ENCODE results near the gene PHTF1. TPM values are rescaled to one million over a fixed set of nuclear protein-coding genes. Genes with fewer than 3 reads are reported as not detected.

PHTF1 gene
- total RNA-seq, 4 donors from 2014 or later: 11.3 to 23.3 (median 17.9) TPM

- H3K9me3 ChIP-seq: no peaks in the 10 kb centered on the region
- no peak overlapping the region for H3K4me3 ChIP-seq
- DNase-seq (ENCODE audit: low spot score in 2 of 2): no peak
- TF ChIP-seq EP300 (IDR thresholded peaks at IDR 0.05) (no peak), POLR2A (IDR thresholded peaks at IDR 0.05) (no peak), CTCF (IDR thresholded peaks at IDR 0.05) (no peak)
- WGBS, 2 donors: 95 to 96% methylated on average over 9 of the region's 9 CpGs
- no peak overlapping the region for H3K27ac ChIP-seq
- peaks cover 0 to 41% (median 0%) of the 10 kb centered on the region in 3 donors for H3K36me3 ChIP-seq
- peaks cover 0 to 29% (median 0%) of the 10 kb centered on the region in 4 donors for H3K4me1 ChIP-seq
- H3K27me3 ChIP-seq: no peaks in the 10 kb centered on the region
Observed at GRCh38 chr1:113793878-113794834, 34.9 kb upstream of the PHTF1 start.

- H3K27me3 ChIP-seq: no peaks in the 10 kb centered on the region
- peaks cover 0 to 25% (median 0%) of the 10 kb centered on the region in 4 donors for H3K4me1 ChIP-seq
- no peak for DNase-seq (ENCODE audit: low spot score in 2 of 2)
- H3K9me3 ChIP-seq: no peaks in the 10 kb centered on the region
- peaks cover 0 to 41% (median 0%) of the 10 kb centered on the region in 3 donors for H3K36me3 ChIP-seq
- TF ChIP-seq CTCF (IDR thresholded peaks at IDR 0.05) (no peak), POLR2A (IDR thresholded peaks at IDR 0.05) (no peak), EP300 (IDR thresholded peaks at IDR 0.05) (no peak)
- no peak overlapping the region for H3K27ac ChIP-seq
- H3K4me3 ChIP-seq: no peak overlapping the region
- WGBS, 2 donors: 89 to 92% methylated on average over 1 of the region's 1 CpG
Observed at GRCh38 chr1:113792986-113793385, 33.7 kb upstream of the PHTF1 start.

GRCh38 chr1:113792471-113792870, 33.2 kb upstream of the PHTF1 start:
- peaks cover 0 to 37% (median 0%) of the 10 kb centered on the region in 3 donors for H3K36me3 ChIP-seq
- no peak for TF ChIP-seq CTCF (IDR thresholded peaks at IDR 0.05)
- TF ChIP-seq EP300 (IDR thresholded peaks at IDR 0.05): no peak
- TF ChIP-seq POLR2A (IDR thresholded peaks at IDR 0.05): no peak
- H3K27me3 ChIP-seq: no peaks in the 10 kb centered on the region
- WGBS, 2 donors: 90 to 91% methylated on average over 5 of the region's 5 CpGs
- no peak for DNase-seq (ENCODE audit: low spot score in 2 of 2)
- no peaks in the 10 kb centered on the region for H3K9me3 ChIP-seq
- no peak overlapping the region for H3K4me3 ChIP-seq
- no peak overlapping the region for H3K27ac ChIP-seq
- peaks cover 0 to 27% (median 0%) of the 10 kb centered on the region in 4 donors for H3K4me1 ChIP-seq

- Histone ChIP-seq H3K4me3 (no peak overlapping the region), H3K27ac (no peak overlapping the region), H3K27me3 (no peaks in the 10 kb centered on the region), H3K9me3 (no peaks in the 10 kb centered on the region), H3K4me1 (peaks cover 3 to 46% (median 6%) of the 10 kb centered on the region in 4 donors), H3K36me3 (peaks cover 0 to 3% (median 0%) of the 10 kb centered on the region in 3 donors)
- WGBS, 2 donors: 87 to 88% methylated on average over 3 of the region's 3 CpGs
- TF ChIP-seq CTCF (IDR thresholded peaks at IDR 0.05) (no peak), EP300 (IDR thresholded peaks at IDR 0.05) (no peak), POLR2A (IDR thresholded peaks at IDR 0.05) (no peak)
- DNase-seq (ENCODE audit: low spot score in 2 of 2): no peak
Observed at GRCh38 chr1:113788802-113789201, 29.5 kb upstream of the PHTF1 start.

- WGBS, 2 donors: 68 to 74% methylated on average over 3 of the region's 3 CpGs
- Histone ChIP-seq H3K9me3 (no peaks in the 10 kb centered on the region), H3K27ac (no peak overlapping the region), H3K27me3 (no peaks in the 10 kb centered on the region), H3K4me3 (no peak overlapping the region), H3K36me3 (no peaks in the 10 kb centered on the region), H3K4me1 (peaks cover 6 to 50% (median 18%) of the 10 kb centered on the region in 4 donors)
- DNase-seq (ENCODE audit: low spot score in 2 of 2): no peak
- TF ChIP-seq CTCF (IDR thresholded peaks at IDR 0.05) (no peak), EP300 (IDR thresholded peaks at IDR 0.05) (no peak), POLR2A (IDR thresholded peaks at IDR 0.05) (no peak)
Observed at GRCh38 chr1:113787663-113788062, 28.4 kb upstream of the PHTF1 start.
